SK-N-SH treated with all-trans-retinoic acid at 6 μM for 48 hours (cell line): ENCODE measurements around the gene ZNF385B.
"Not testable (repeated sequence)": the region's sequence is repeated elsewhere in the genome, so short reads cannot be mapped to it uniquely, and the experiment has no call there.

ENCODE experiments used
- ATAC-seq: fragments of 200-7000 bp; cut with Tn5 transposase; 3 replicates; pipeline ENCODE4 v1.9.1; 2020; ENCODE audit warnings: mild to moderate bottlenecking, moderate library complexity
- ARNTL ChIP-seq: fragments of 450-650 bp; formaldehyde crosslinking; IDR thresholded peaks from 2 replicates; pipeline ENCODE4 v1.5.0; 2020; ENCODE audit warnings: low read depth, mild to moderate bottlenecking, moderate library complexity, borderline replicate concordance
- BACH2 ChIP-seq: fragments of 250-450 bp; sonication (Bioruptor Pico); IDR thresholded peaks from 2 replicates; pipeline ENCODE4 v1.9.0; 2021; ENCODE audit warnings: mild to moderate bottlenecking, borderline replicate concordance
- ESRRG ChIP-seq: fragments of 250-450 bp; sonication (Bioruptor Pico); IDR thresholded peaks from 2 replicates; pipeline ENCODE4 v1.6.1; 2021; ENCODE audit warnings: mild to moderate bottlenecking
- GLIS3 ChIP-seq: fragments of 250-450 bp; sonication (Bioruptor Pico); IDR thresholded peaks from 2 replicates; pipeline ENCODE4 v1.5.0; 2020; ENCODE audit warnings: mild to moderate bottlenecking, moderate library complexity
- ISL1 ChIP-seq: fragments of 250-450 bp; sonication (Bioruptor Pico); IDR thresholded peaks from 2 replicates; pipeline ENCODE4 v2.1.2; 2022; ENCODE audit warnings: mild to moderate bottlenecking, moderate library complexity
- OSR1 ChIP-seq: fragments of 250-450 bp; sonication (Bioruptor Pico); IDR thresholded peaks from 2 replicates; pipeline ENCODE4 v1.8.0; 2022; ENCODE audit warnings: moderate library complexity, mild to moderate bottlenecking, inconsistent platforms
- POU6F1 ChIP-seq: fragments of 250-450 bp; sonication (Bioruptor Pico); IDR thresholded peaks from 2 replicates; pipeline ENCODE4 v1.8.0; 2021; ENCODE audit warnings: low read depth, mild to moderate bottlenecking, moderate library complexity, borderline replicate concordance
- PPARA ChIP-seq: fragments of 250-450 bp; sonication (Bioruptor Pico); IDR thresholded peaks from 2 replicates; pipeline ENCODE4 v1.5.0; 2020; ENCODE audit warnings: mild to moderate bottlenecking, borderline replicate concordance
- RARB ChIP-seq: fragments of 250-450 bp; sonication (Bioruptor Pico); IDR thresholded peaks from 2 replicates; pipeline ENCODE4 v1.8.0; 2021; ENCODE audit warnings: mild to moderate bottlenecking, moderate library complexity
- SNAI2 ChIP-seq: fragments of 250-450 bp; sonication (Bioruptor Pico); IDR thresholded peaks from 2 replicates; pipeline ENCODE4 v1.5.0; 2020; ENCODE audit warnings: mild to moderate bottlenecking, moderate library complexity
- TCF4 ChIP-seq: fragments of 250-450 bp; sonication (Bioruptor Pico); IDR thresholded peaks from 2 replicates; pipeline ENCODE4 v1.8.0; 2021; ENCODE audit warnings: mild to moderate bottlenecking, moderate library complexity, borderline replicate concordance
- TOX ChIP-seq: fragments of 250-450 bp; sonication (Bioruptor Pico); IDR thresholded peaks from 2 replicates; pipeline ENCODE4 v1.8.0; 2021; ENCODE audit warnings: mild to moderate bottlenecking, moderate library complexity, borderline replicate concordance
- ZC3H10 ChIP-seq: fragments of 250-450 bp; sonication (Bioruptor Pico); IDR thresholded peaks from 2 replicates; pipeline ENCODE4 v1.5.1; 2021; ENCODE audit warnings: mild to moderate bottlenecking, moderate library complexity
- ZFP3 ChIP-seq: fragments of 250-450 bp; sonication (Bioruptor Pico); IDR thresholded peaks from 2 replicates; pipeline ENCODE4 v1.5.0; 2020; ENCODE audit warnings: mild to moderate bottlenecking, moderate library complexity
- ZFP30 ChIP-seq: fragments of 450-650 bp; formaldehyde crosslinking; IDR thresholded peaks from 2 replicates; pipeline ENCODE4 v1.5.0; 2022; ENCODE audit warnings: mild to moderate bottlenecking, moderate library complexity
- ZNF565 ChIP-seq: fragments of 450-650 bp; formaldehyde crosslinking; conservative IDR thresholded peaks from 2 replicates; pipeline ENCODE4 v1.5.0; 2020; ENCODE audit warnings: low read depth, mild to moderate bottlenecking, moderate library complexity
- ZNF70 ChIP-seq: fragments of 450-650 bp; formaldehyde crosslinking; IDR thresholded peaks from 2 replicates; pipeline ENCODE4 v1.5.0; 2020; ENCODE audit warnings: mild to moderate bottlenecking, moderate library complexity
- ZNF8 ChIP-seq: fragments of 450-650 bp; formaldehyde crosslinking; IDR thresholded peaks from 2 replicates; pipeline ENCODE4 v1.5.0; 2020; ENCODE audit warnings: mild to moderate bottlenecking, moderate library complexity
- TF ChIP-seq, protein P1 (sequence below): fragments of 250-450 bp; sonication (Bioruptor Pico); IDR thresholded peaks from 2 replicates; pipeline ENCODE4 v1.5.1; 2021; ENCODE audit warnings: mild to moderate bottlenecking, moderate library complexity
- TF ChIP-seq, protein P2 (sequence below): fragments of 250-450 bp; sonication (Bioruptor Pico); IDR thresholded peaks from 2 replicates; pipeline ENCODE4 v1.8.0; 2020; ENCODE audit warnings: mild to moderate bottlenecking, moderate library complexity, borderline replicate concordance
- TF ChIP-seq, protein P3 (sequence below): fragments of 250-450 bp; sonication (Bioruptor Pico); IDR thresholded peaks from 2 replicates; pipeline ENCODE4 v1.5.1; 2020; ENCODE audit warnings: low read depth, mild to moderate bottlenecking, moderate library complexity
- TF ChIP-seq, protein P4 (sequence below): fragments of 250-450 bp; sonication (Bioruptor Pico); IDR thresholded peaks from 2 replicates; pipeline ENCODE4 v1.5.0; 2020; ENCODE audit warnings: mild to moderate bottlenecking, moderate library complexity

Gene ZNF385B

DNA sequence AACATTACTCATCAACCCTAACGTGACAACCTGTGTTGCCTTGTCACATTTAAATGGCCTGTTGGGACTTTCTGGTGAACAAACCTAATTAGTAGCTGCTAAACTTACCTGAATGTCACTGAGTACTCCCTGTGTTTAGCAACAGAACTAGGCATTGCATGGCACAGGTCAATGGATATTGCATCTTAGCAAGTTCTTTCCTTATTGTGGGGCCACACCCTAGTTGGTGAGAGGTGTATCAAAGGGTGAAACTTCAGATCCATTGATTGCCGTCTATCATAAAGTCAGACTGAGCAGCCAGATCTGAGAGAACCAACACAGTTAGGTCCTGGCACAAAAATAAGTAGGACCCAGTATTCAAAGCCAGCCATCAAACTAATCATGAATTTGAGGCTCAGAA, 29.8 kb upstream of the ZNF385B start:
- TF ChIP-seq, protein P1, sequence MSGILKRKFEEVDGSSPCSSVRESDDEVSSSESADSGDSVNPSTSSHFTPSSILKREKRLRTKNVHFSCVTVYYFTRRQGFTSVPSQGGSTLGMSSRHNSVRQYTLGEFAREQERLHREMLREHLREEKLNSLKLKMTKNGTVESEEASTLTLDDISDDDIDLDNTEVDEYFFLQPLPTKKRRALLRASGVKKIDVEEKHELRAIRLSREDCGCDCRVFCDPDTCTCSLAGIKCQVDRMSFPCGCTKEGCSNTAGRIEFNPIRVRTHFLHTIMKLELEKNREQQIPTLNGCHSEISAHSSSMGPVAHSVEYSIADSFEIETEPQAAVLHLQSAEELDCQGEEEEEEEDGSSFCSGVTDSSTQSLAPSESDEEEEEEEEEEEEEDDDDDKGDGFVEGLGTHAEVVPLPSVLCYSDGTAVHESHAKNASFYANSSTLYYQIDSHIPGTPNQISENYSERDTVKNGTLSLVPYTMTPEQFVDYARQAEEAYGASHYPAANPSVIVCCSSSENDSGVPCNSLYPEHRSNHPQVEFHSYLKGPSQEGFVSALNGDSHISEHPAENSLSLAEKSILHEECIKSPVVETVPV (CRISPR knock-in tag), result no peak
- TF ChIP-seq TCF4 (CRISPR knock-in tag), result no peak
- TF ChIP-seq ZFP30 (CRISPR knock-in tag), result no peak
- TF ChIP-seq GLIS3 (CRISPR knock-in tag), result no peak
- no peak for TF ChIP-seq OSR1 (CRISPR knock-in tag)
- TF ChIP-seq ZC3H10 (CRISPR knock-in tag), result no peak
- no peak for TF ChIP-seq ZNF70 (CRISPR knock-in tag)
- no peak for TF ChIP-seq BACH2 (CRISPR knock-in tag)
- no peak for TF ChIP-seq TOX
- no peak for TF ChIP-seq RARB
- TF ChIP-seq, protein P2, sequence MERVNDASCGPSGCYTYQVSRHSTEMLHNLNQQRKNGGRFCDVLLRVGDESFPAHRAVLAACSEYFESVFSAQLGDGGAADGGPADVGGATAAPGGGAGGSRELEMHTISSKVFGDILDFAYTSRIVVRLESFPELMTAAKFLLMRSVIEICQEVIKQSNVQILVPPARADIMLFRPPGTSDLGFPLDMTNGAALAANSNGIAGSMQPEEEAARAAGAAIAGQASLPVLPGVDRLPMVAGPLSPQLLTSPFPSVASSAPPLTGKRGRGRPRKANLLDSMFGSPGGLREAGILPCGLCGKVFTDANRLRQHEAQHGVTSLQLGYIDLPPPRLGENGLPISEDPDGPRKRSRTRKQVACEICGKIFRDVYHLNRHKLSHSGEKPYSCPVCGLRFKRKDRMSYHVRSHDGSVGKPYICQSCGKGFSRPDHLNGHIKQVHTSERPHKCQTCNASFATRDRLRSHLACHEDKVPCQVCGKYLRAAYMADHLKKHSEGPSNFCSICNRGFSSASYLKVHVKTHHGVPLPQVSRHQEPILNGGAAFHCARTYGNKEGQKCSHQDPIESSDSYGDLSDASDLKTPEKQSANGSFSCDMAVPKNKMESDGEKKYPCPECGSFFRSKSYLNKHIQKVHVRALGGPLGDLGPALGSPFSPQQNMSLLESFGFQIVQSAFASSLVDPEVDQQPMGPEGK, result no peak
- no peak for ATAC-seq

DNA sequence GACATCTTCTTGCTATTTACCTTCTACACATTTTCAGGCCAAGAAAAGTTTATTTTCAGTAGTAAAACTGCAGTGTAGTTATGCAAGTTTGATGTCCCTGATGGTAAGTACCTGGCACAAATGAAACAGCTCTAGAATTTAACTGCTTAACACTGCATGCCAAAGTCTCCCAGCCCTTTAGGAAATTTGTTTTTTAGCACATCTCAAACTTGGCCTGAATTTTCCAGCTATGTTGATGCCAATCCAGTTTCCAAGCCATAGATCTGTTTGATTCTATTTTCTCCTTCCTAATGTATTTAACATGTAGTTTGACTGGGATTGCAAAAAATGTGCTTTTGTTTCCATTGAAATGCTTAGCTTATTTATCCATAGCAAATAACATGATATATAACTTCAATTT, 29.3 kb upstream of the ZNF385B start:
- TF ChIP-seq ZFP30 (CRISPR knock-in tag) (no peak), ZNF70 (CRISPR knock-in tag) (no peak), ZNF565 (no peak), ZNF8 (CRISPR knock-in tag) (no peak), ESRRG (no peak), ISL1 (CRISPR knock-in tag) (no peak), SNAI2 (CRISPR knock-in tag) (no peak), ZFP3 (no peak), RARB (no peak), TOX (no peak), GLIS3 (CRISPR knock-in tag) (no peak), PPARA (CRISPR knock-in tag) (no peak), OSR1 (CRISPR knock-in tag) (no peak)
- TF ChIP-seq, protein P2, result no peak
- TF ChIP-seq, protein P3, sequence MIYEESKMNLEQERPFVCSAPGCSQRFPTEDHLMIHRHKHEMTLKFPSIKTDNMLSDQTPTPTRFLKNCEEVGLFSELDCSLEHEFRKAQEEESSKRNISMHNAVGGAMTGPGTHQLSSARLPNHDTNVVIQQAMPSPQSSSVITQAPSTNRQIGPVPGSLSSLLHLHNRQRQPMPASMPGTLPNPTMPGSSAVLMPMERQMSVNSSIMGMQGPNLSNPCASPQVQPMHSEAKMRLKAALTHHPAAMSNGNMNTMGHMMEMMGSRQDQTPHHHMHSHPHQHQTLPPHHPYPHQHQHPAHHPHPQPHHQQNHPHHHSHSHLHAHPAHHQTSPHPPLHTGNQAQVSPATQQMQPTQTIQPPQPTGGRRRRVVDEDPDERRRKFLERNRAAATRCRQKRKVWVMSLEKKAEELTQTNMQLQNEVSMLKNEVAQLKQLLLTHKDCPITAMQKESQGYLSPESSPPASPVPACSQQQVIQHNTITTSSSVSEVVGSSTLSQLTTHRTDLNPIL (CRISPR knock-in tag), result no peak
- no peak for ATAC-seq

DNA sequence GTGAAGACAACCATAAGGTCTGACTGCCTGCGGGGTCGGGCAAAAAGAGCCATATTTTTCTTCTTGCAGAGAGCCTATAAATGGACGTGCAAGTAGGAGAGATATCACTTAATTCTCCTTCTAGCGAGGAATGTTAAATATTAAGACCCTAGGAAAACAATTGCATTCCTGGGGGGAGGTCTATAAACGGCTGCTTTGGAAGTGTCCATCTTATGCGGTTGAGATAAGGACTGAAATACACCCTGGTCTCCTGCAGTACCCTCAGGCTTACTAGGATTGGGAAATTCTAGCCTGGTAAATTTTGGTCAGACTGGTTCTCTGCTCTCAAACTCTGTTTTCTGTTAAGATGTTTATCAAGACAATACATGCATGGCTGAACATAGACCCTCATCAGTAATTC, 27.2 kb upstream of the ZNF385B start:
- ATAC-seq, result not testable (repeated sequence)

GRCh38 chr2:179884193-179884592, 22.8 kb upstream of the ZNF385B start:
- ATAC-seq, result no peak
- TF ChIP-seq SNAI2 (CRISPR knock-in tag) (no peak), TCF4 (CRISPR knock-in tag) (no peak), ZC3H10 (CRISPR knock-in tag) (no peak), ESRRG (no peak), ZNF8 (CRISPR knock-in tag) (no peak), ISL1 (CRISPR knock-in tag) (no peak), BACH2 (CRISPR knock-in tag) (no peak), POU6F1 (CRISPR knock-in tag) (no peak), ARNTL (CRISPR knock-in tag) (no peak), GLIS3 (CRISPR knock-in tag) (no peak), PPARA (CRISPR knock-in tag) (no peak), ZFP30 (CRISPR knock-in tag) (no peak), OSR1 (CRISPR knock-in tag) (no peak)
- TF ChIP-seq, protein P4, sequence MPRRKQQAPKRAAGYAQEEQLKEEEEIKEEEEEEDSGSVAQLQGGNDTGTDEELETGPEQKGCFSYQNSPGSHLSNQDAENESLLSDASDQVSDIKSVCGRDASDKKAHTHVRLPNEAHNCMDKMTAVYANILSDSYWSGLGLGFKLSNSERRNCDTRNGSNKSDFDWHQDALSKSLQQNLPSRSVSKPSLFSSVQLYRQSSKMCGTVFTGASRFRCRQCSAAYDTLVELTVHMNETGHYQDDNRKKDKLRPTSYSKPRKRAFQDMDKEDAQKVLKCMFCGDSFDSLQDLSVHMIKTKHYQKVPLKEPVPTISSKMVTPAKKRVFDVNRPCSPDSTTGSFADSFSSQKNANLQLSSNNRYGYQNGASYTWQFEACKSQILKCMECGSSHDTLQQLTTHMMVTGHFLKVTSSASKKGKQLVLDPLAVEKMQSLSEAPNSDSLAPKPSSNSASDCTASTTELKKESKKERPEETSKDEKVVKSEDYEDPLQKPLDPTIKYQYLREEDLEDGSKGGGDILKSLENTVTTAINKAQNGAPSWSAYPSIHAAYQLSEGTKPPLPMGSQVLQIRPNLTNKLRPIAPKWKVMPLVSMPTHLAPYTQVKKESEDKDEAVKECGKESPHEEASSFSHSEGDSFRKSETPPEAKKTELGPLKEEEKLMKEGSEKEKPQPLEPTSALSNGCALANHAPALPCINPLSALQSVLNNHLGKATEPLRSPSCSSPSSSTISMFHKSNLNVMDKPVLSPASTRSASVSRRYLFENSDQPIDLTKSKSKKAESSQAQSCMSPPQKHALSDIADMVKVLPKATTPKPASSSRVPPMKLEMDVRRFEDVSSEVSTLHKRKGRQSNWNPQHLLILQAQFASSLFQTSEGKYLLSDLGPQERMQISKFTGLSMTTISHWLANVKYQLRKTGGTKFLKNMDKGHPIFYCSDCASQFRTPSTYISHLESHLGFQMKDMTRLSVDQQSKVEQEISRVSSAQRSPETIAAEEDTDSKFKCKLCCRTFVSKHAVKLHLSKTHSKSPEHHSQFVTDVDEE (CRISPR knock-in tag), result no peak
- TF ChIP-seq, protein P2, result no peak
